IPS DF 19.7 (cell line): ENCODE results near the gene SMAGP.

Experiments
- DNase-seq: peaks from one replicate; pipeline ENCODE4 v3.0.0-alpha.2; 2013; ENCODE audit warnings: low read depth, low spot score

Gene SMAGP

DNA sequence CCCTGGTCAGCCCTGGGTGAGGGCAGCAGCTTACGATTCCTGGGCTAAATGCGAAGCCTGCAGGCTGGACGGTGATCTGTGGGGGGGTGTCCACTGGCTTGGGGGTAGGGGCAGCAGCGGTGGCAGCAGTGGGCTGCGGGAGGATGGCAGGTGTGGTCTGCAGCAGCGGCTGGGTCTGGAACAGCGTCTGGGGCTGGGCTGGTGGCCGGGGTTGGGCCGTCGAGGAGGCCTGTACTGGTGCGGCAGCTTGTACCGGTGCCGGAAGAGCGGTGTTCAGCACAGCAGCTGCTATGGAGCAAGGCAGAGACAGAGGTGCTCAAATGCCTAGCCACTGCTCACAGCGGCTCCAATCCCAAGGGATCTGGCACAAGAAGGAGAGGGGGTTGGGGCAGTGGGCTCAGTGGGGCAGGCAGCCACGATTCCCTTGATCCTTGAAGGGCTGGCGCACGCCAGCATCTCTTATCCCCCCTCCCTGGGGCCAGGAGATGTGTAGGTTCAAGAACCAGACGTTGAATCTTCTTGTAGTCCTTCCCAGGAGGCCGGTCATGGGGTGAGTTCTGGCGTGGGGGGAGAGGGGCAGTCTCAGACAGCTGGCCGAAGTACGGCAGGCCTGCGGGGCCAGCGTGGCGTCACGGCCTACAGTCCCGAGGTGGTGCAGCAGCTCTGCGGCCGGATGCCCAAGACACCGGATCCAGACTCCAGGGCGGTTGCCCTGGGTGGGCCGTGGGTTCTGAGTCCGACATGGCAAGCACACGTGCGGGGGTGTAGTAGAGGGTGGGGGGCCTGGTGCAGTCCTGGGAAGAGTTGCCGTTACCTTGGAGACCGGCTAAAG lies 72.3 kb downstream of the SMAGP start:
- no peak for DNase-seq

DNA sequence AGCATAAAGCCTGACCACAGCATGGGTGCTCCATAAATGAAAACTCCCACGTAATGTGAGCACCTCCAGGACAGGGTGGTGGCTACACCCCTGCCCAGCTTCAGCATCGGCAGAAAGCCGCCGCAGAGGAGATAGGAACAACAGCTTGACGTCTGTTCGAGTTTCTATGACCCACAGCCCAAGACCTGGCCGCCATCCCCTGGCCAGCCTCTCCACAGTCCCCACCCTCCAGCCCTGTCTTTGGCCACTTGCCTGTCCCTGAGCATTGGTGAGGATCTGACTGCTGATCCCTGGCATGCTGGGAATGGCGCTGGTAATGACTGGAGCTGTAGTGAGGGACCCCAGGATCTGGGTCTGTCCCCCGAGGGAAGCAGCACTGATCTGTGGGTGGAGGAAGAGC lies 73.7 kb downstream of the SMAGP start:
- DNase-seq = no peak

- DNase-seq = no peak
These were observed 74.4 kb downstream of the SMAGP start for GRCh38 chr12:51195841-51196240.
